HCT116 (cell line): ENCODE data around the gene CBFA2T2.

Experiments
- CEBPB ChIP-seq: IDR thresholded peaks from 2 replicates; pipeline ENCODE4 v1.6.1; 2012; ENCODE audit warnings: low read depth
- CTCF ChIP-seq, 3 experiments: fragments of 200-600 bp in 1 of 3; sonication (generic) in 1 of 3; IDR thresholded peaks in 2 of 3; conservative IDR thresholded peaks in 1 of 3; 2 replicates each; pipeline ENCODE4 v1.5.1; 2012 to 2017; ENCODE audit warnings: low read depth in 2 of 3, low read length in 2 of 3, antibody characterized with exemption in 1 of 3, borderline replicate concordance in 1 of 3, control low read depth in 1 of 3, mild to moderate bottlenecking in 1 of 3, mixed read lengths in 1 of 3, mixed run types in 1 of 3, moderate library complexity in 1 of 3; ENCODE audit not compliant: insufficient read depth in 1 of 3
- RAD21 ChIP-seq: IDR thresholded peaks from 2 replicates; pipeline ENCODE4 v1.6.1; 2012; ENCODE audit warnings: low read depth, mild to moderate bottlenecking
- YY1 ChIP-seq: IDR thresholded peaks from 2 replicates; pipeline ENCODE4 v1.6.1; 2011; ENCODE audit warnings: low read length, low read depth, moderate library complexity, mild to moderate bottlenecking; ENCODE audit not compliant: insufficient replicate concordance; ENCODE audit errors: extremely low read depth

- no peak for TF ChIP-seq YY1
- no peak for TF ChIP-seq CTCF (IDR thresholded peaks at IDR 0.05 in 2 of 3, conservative IDR thresholded peaks at IDR 0.05 in 1 of 3; ENCODE audit: borderline replicate concordance in 1 of 3, insufficient read depth in 1 of 3, low read depth in 2 of 3, low read length in 2 of 3)
- no peak for TF ChIP-seq CEBPB
- no peak for TF ChIP-seq RAD21
These were observed 24.2 kb upstream of the CBFA2T2 start for GRCh38 chr20:33465481-33466302.
